GM23338 (cell line): ENCODE data around the gene PHRF1. TPM values are rescaled to one million over a fixed set of nuclear protein-coding genes. Genes with fewer than 3 reads are reported as not detected.
A peak's percentile ranks its signal among the peaks of the same experiment; 100 is the strongest.

Experiments used
- ATAC-seq: fragments of 200-7000 bp; cut with Tn5 transposase; 3 replicates; pipeline ENCODE4 v1.9.1; 2020
- DNase-seq: peaks from one replicate; pipeline ENCODE4 v3.0.0-alpha.2; 2015; ENCODE audit warnings: low spot score
- H2AFZ ChIP-seq: fragments of 200-600 bp; sonication (generic); 2 replicates; pipeline ENCODE4 v1.8.0; 2016; ENCODE audit warnings: antibody characterized with exemption, mild to moderate bottlenecking, moderate library complexity
- H3F3A ChIP-seq: fragments of 200-600 bp; sonication (generic); replicated peaks from 2 replicates; pipeline ENCODE4 v1.8.0; 2017; ENCODE audit warnings: antibody characterized with exemption, mixed run types, low read depth
- H3K27ac ChIP-seq: fragments of 200-600 bp; sonication (generic); 2 replicates; pipeline ENCODE4 v1.6.1; 2016; ENCODE audit warnings: low read depth
- H3K27me3 ChIP-seq: fragments of 200-600 bp; sonication (generic); 2 replicates; pipeline ENCODE4 v1.8.0; 2016; ENCODE audit warnings: mild to moderate bottlenecking, mixed run types, moderate library complexity; ENCODE audit not compliant: insufficient read depth
- H3K36me3 ChIP-seq: fragments of 200-600 bp; sonication (generic); 2 replicates; pipeline ENCODE4 v1.8.0; 2016; ENCODE audit warnings: mild to moderate bottlenecking; ENCODE audit not compliant: insufficient read depth
- H3K4me1 ChIP-seq: fragments of 200-600 bp; sonication (generic); 2 replicates; pipeline ENCODE4 v1.8.0; 2016; ENCODE audit warnings: mild to moderate bottlenecking, moderate library complexity; ENCODE audit not compliant: insufficient read depth
- H3K4me2 ChIP-seq: fragments of 200-600 bp; sonication (generic); 2 replicates; pipeline ENCODE4 v1.7.1; 2017; ENCODE audit warnings: mixed run types
- H3K4me3 ChIP-seq: fragments of 200-600 bp; sonication (generic); 2 replicates; pipeline ENCODE4 v1.6.1; 2016; ENCODE audit warnings: mixed run types
- H3K79me2 ChIP-seq: fragments of 200-600 bp; sonication (generic); replicated peaks from 2 replicates; pipeline ENCODE4 v1.8.0; 2017; ENCODE audit warnings: mild to moderate bottlenecking; ENCODE audit not compliant: insufficient read depth
- H3K9me2 ChIP-seq: fragments of 200-600 bp; sonication (generic); 2 replicates; pipeline ENCODE4 v1.8.0; 2017; ENCODE audit not compliant: insufficient read depth
- H4K20me1 ChIP-seq: fragments of 200-600 bp; sonication (generic); replicated peaks from 2 replicates; pipeline ENCODE4 v1.8.0; 2017; ENCODE audit warnings: mild to moderate bottlenecking; ENCODE audit not compliant: insufficient read depth
- H3K27ac Mint-ChIP-seq: 2 replicates; pipeline ENCODE4 v1.8.0; 2020; ENCODE audit warnings: inconsistent platforms, mild to moderate bottlenecking, moderate library complexity, mixed read lengths
- H3K27me3 Mint-ChIP-seq: 3 replicates; pipeline ENCODE4 v1.8.0; 2022; ENCODE audit warnings: low read depth, mild to moderate bottlenecking, moderate library complexity, mixed read lengths, inconsistent platforms; ENCODE audit not compliant: insufficient read depth, poor library complexity
- H3K36me3 Mint-ChIP-seq: 3 replicates; pipeline ENCODE4 v1.8.0; 2021; ENCODE audit warnings: low read depth, mild to moderate bottlenecking, inconsistent platforms, moderate library complexity, mixed read lengths
- H3K4me1 Mint-ChIP-seq: 3 replicates; pipeline ENCODE4 v1.8.0; 2020; ENCODE audit warnings: mild to moderate bottlenecking, inconsistent platforms, mixed read lengths
- H3K4me3 Mint-ChIP-seq: 3 replicates; pipeline ENCODE4 v1.8.0; 2021; ENCODE audit warnings: moderate library complexity, mild to moderate bottlenecking, inconsistent platforms, mixed read lengths
- H3K9me3 Mint-ChIP-seq: 3 replicates; pipeline ENCODE4 v1.8.0; 2020; ENCODE audit warnings: moderate library complexity, mild to moderate bottlenecking, inconsistent platforms, mixed read lengths
- CTCF ChIP-seq, 2 experiments: fragments of 200-600 bp in 1 of 2; sonication (generic) in 1 of 2; conservative IDR thresholded peaks; 2 replicates each; pipeline versions ENCODE4 v1.5.1 to v1.6.1; 2016 to 2017; ENCODE audit warnings: antibody characterized with exemption in 2 of 2, low read depth in 2 of 2, mild to moderate bottlenecking in 2 of 2, moderate library complexity in 1 of 2
- ETS1 ChIP-seq: IDR thresholded peaks from 2 replicates; pipeline ENCODE4 v1.6.1; 2016; ENCODE audit warnings: antibody characterized with exemption
- EZH2phosphoT487 ChIP-seq: fragments of 200-600 bp; sonication (generic); IDR thresholded peaks from one replicate; pipeline ENCODE4 v1.8.1; 2018; ENCODE audit warnings: antibody characterized with exemption; ENCODE audit not compliant: unreplicated experiment
- JUNB ChIP-seq: IDR thresholded peaks from one replicate; pipeline ENCODE4 v1.6.1; 2016; ENCODE audit warnings: antibody characterized with exemption; ENCODE audit not compliant: unreplicated experiment
- NANOG ChIP-seq: IDR thresholded peaks from 2 replicates; pipeline ENCODE4 v1.6.1; 2016; ENCODE audit warnings: antibody characterized with exemption, borderline replicate concordance
- POLR2AphosphoS5 ChIP-seq: IDR thresholded peaks from 2 replicates; pipeline ENCODE4 v1.6.1; 2016; ENCODE audit warnings: antibody characterized with exemption, low read depth
- REST ChIP-seq: IDR thresholded peaks from one replicate; pipeline ENCODE4 v1.6.1; 2018; ENCODE audit warnings: antibody characterized with exemption; ENCODE audit not compliant: unreplicated experiment
- STAT1 ChIP-seq: IDR thresholded peaks from one replicate; pipeline ENCODE4 v1.6.1; 2016; ENCODE audit warnings: antibody characterized with exemption; ENCODE audit not compliant: unreplicated experiment
- ZNF114 ChIP-seq: fragments of 250-450 bp; sonication (Bioruptor Pico); IDR thresholded peaks from 2 replicates; pipeline ENCODE4 v1.5.0; 2020; ENCODE audit warnings: mild to moderate bottlenecking, moderate library complexity
- polyA plus RNA-seq: library from polyadenylated mRNA; unstranded; fragments of >200 nt; fragmentation: Nextera tagmentation; extraction: Ambion mirVana; gene quantifications from 2 replicates; pipeline ENCODE4 v1.2.1, GENCODE V29; 2016
- total RNA-seq: library from RNA; depleted of rRNA; stranded (reverse); fragments of >200 nt; shearing (Covaris generic); gene quantifications from 2 replicates; pipeline ENCODE4 v1.2.3, GENCODE V29; 2014
- TF ChIP-seq, protein P1 (sequence below): fragments of 250-450 bp; sonication (Bioruptor Pico); IDR thresholded peaks from 2 replicates; pipeline ENCODE4 v1.5.0; 2020; ENCODE audit warnings: mild to moderate bottlenecking, moderate library complexity

Gene PHRF1
- total and polyA plus RNA-seq, 2 experiments from 2014 or later: 11.0 to 45.9 TPM

DNA sequence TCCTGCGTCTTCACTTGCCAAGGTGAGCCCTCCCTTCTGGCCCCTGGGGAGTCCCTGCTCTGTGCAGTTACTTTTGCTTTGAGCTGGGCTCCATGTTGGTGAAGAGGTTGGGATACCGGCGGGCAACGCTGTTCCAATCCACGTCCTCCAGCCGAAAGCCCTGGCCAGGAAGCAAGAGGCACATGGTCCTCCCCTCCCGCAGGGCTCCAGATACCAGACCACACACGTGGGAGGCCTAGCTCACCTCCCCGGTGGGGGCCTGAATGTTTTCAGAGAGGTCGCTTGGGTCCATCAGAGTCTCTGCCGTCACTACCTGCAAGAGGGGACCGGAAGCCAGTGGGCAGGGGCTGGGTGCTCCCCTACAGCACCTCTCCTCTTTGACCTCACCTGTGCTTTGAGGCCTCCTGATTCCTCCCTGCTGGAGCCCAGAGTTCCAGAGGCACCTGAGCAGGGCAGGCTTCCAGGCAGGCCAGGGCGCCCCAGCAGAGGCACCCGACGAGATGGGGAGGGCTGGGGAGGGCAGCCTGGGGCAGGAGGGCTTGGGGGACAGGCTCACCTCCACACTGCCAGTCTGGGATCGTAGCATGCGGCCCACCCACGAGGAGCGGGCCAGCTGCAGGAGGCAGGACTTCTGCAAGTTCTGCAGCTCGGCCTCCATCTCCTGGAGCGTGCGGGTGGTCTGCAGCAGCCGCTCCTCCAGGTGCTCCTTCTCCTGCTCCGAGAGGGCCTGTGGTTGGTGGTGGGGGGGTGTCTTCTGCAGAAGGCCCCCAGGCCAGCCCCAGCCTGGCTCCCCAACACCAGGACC is 18.7 kb upstream of the PHRF1 start:
- Histone ChIP-seq H3K79me2 (0 out of 2 replicates have a peak, but pooled peaks cover 7% of the 10 kb centered on the region), H3F3A (peaks cover 12% of the 10 kb centered on the region; the same call in 1 of the 2 replicates), H3K9me2 (no peaks in the 10 kb centered on the region), H3K4me2 (no peak overlapping the region; the same call in 1 of the 2 replicates), H2AFZ (no peak overlapping the region), H3K27me3 (peaks cover 28% of the 10 kb centered on the region), H3K36me3 (no peaks in the 10 kb centered on the region), H3K4me3 (no peak overlapping the region; the same call in 1 of the 2 replicates), H3K4me1 (peaks cover 10% of the 10 kb centered on the region), H3K27ac (no peak overlapping the region), H4K20me1 (peaks cover 8% of the 10 kb centered on the region)
- DNase-seq (no peak), ATAC-seq (no peak)
- TF ChIP-seq, protein P1, sequence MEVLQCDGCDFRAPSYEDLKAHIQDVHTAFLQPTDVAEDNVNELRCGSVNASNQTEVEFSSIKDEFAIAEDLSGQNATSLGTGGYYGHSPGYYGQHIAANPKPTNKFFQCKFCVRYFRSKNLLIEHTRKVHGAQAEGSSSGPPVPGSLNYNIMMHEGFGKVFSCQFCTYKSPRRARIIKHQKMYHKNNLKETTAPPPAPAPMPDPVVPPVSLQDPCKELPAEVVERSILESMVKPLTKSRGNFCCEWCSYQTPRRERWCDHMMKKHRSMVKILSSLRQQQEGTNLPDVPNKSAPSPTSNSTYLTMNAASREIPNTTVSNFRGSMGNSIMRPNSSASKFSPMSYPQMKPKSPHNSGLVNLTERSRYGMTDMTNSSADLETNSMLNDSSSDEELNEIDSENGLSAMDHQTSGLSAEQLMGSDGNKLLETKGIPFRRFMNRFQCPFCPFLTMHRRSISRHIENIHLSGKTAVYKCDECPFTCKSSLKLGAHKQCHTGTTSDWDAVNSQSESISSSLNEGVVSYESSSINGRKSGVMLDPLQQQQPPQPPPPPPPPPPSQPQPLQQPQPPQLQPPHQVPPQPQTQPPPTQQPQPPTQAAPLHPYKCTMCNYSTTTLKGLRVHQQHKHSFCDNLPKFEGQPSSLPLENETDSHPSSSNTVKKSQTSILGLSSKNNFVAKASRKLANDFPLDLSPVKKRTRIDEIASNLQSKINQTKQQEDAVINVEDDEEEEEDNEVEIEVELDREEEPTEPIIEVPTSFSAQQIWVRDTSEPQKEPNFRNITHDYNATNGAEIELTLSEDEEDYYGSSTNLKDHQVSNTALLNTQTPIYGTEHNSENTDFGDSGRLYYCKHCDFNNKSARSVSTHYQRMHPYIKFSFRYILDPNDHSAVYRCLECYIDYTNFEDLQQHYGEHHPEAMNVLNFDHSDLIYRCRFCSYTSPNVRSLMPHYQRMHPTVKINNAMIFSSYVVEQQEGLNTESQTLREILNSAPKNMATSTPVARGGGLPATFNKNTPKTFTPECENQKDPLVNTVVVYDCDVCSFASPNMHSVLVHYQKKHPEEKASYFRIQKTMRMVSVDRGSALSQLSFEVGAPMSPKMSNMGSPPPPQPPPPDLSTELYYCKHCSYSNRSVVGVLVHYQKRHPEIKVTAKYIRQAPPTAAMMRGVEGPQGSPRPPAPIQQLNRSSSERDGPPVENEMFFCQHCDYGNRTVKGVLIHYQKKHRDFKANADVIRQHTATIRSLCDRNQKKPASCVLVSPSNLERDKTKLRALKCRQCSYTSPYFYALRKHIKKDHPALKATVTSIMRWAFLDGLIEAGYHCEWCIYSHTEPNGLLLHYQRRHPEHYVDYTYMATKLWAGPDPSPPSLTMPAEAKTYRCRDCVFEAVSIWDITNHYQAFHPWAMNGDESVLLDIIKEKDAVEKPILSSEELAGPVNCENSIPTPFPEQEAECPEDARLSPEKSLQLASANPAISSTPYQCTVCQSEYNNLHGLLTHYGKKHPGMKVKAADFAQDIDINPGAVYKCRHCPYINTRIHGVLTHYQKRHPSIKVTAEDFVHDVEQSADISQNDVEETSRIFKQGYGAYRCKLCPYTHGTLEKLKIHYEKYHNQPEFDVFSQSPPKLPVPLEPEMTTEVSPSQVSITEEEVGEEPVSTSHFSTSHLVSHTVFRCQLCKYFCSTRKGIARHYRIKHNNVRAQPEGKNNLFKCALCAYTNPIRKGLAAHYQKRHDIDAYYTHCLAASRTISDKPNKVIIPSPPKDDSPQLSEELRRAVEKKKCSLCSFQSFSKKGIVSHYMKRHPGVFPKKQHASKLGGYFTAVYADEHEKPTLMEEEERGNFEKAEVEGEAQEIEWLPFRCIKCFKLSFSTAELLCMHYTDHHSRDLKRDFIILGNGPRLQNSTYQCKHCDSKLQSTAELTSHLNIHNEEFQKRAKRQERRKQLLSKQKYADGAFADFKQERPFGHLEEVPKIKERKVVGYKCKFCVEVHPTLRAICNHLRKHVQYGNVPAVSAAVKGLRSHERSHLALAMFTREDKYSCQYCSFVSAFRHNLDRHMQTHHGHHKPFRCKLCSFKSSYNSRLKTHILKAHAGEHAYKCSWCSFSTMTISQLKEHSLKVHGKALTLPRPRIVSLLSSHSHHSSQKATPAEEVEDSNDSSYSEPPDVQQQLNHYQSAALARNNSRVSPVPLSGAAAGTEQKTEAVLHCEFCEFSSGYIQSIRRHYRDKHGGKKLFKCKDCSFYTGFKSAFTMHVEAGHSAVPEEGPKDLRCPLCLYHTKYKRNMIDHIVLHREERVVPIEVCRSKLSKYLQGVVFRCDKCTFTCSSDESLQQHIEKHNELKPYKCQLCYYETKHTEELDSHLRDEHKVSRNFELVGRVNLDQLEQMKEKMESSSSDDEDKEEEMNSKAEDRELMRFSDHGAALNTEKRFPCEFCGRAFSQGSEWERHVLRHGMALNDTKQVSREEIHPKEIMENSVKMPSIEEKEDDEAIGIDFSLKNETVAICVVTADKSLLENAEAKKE (CRISPR knock-in tag): no peak
- no peak for TF ChIP-seq EZH2phosphoT487
- TF ChIP-seq JUNB: no peak
- no peak for TF ChIP-seq ETS1
- TF ChIP-seq REST: no peak
- no peak for TF ChIP-seq STAT1
- no peak for TF ChIP-seq CTCF (conservative IDR thresholded peaks at IDR 0.05; ENCODE audit: low read depth in 2 of 2)
- no peak for TF ChIP-seq POLR2AphosphoS5
- no peak for TF ChIP-seq ZNF114 (CRISPR knock-in tag)
- no peak for TF ChIP-seq NANOG
- Mint-ChIP-seq H3K36me3 (no peaks in the 10 kb centered on the region), H3K27me3 (peaks cover 32% of the 10 kb centered on the region), H3K4me1 (peaks cover 11% of the 10 kb centered on the region), H3K4me3 (peak overlapping the region; percentile 21; the same call in 1 of the 3 replicates), H3K27ac (no peak overlapping the region), H3K9me3 (peaks cover 2% of the 10 kb centered on the region; the same call in 1 of the 3 replicates)
